NB4 (cell line): Measurements from ENCODE around the gene ARID5A.

Experiments
- DNase-seq: peaks from one replicate; pipeline ENCODE4 v3.0.0; 2010; ENCODE audit warnings: low read depth
- H3K4me3 ChIP-seq: one replicate; pipeline ENCODE4 v1.5.1; 2011; ENCODE audit warnings: mild to moderate bottlenecking, low read depth, low read length, moderate library complexity
- MYC ChIP-seq: IDR thresholded peaks from 2 replicates; pipeline ENCODE4 v1.6.1; 2011; ENCODE audit warnings: low read depth, low read length
- POLR2A ChIP-seq: IDR thresholded peaks from 2 replicates; pipeline ENCODE4 v1.6.1; 2011; ENCODE audit warnings: mild to moderate bottlenecking; ENCODE audit not compliant: insufficient read length; ENCODE audit errors: extremely low read depth
- TF ChIP-seq, protein P1 (sequence below): IDR thresholded peaks from 2 replicates; pipeline ENCODE4 v1.6.1; 2011; ENCODE audit warnings: low read depth, low read length
- TF ChIP-seq, protein P2 (sequence below): IDR thresholded peaks from one replicate; pipeline ENCODE4 v1.5.1; 2012; ENCODE audit warnings: low read depth, low read length

The ARID5A gene

DNA sequence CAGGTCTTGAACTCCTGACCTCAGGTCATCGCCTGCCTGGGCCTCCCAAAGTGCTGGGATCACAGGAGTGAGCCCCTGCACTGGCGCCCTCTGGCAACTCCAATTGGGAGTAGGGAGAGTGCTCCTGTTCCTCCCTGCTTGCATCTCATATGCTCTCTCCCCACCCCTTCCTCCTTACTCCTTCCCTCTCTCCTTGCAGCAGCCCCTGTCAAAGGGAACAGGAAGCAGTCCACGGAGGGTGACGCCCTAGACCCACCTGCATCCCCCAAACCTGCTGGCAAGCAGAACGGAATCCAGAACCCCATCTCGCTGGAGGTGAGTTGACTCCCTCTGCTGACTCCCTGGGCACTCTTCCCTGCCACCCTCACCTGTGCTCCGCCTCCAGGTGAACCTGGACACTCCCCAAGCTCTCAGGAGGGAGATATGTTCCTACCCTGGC lies 10.7 kb downstream of the ARID5A start:
- no peak overlapping the region for H3K4me3 ChIP-seq
- no peak for DNase-seq
- TF ChIP-seq, protein P1, sequence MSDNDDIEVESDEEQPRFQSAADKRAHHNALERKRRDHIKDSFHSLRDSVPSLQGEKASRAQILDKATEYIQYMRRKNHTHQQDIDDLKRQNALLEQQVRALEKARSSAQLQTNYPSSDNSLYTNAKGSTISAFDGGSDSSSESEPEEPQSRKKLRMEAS = no peak
- TF ChIP-seq POLR2A = no peak
- TF ChIP-seq, protein P2, sequence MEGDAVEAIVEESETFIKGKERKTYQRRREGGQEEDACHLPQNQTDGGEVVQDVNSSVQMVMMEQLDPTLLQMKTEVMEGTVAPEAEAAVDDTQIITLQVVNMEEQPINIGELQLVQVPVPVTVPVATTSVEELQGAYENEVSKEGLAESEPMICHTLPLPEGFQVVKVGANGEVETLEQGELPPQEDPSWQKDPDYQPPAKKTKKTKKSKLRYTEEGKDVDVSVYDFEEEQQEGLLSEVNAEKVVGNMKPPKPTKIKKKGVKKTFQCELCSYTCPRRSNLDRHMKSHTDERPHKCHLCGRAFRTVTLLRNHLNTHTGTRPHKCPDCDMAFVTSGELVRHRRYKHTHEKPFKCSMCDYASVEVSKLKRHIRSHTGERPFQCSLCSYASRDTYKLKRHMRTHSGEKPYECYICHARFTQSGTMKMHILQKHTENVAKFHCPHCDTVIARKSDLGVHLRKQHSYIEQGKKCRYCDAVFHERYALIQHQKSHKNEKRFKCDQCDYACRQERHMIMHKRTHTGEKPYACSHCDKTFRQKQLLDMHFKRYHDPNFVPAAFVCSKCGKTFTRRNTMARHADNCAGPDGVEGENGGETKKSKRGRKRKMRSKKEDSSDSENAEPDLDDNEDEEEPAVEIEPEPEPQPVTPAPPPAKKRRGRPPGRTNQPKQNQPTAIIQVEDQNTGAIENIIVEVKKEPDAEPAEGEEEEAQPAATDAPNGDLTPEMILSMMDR = no peak
- no peak for TF ChIP-seq MYC

DNA sequence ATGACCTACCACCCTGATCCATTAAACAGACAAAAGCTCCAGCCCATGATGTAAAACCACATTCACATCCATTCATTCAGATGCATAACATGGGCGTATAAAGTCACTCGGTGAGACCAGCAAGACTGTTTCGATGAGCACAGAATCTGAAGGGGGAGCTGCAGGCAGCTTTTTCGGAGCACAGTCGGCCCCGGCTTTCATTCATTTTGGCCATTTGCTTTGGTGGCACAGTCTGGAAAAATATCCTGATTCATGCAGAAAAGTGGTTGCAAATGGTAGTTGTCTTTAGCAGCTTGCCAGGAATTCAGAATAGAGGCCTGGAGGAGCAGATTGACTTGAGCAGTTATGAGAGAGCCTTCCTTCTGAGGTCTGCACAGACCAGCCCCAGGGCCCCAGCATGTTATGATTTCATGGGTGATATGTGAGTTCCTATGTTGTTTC lies 11.2 kb downstream of the ARID5A start:
- H3K4me3 ChIP-seq = no peak overlapping the region
- no peak for DNase-seq
- TF ChIP-seq MYC (no peak), POLR2A (no peak)
- TF ChIP-seq, protein P1 = no peak
- TF ChIP-seq, protein P2 = no peak

DNA sequence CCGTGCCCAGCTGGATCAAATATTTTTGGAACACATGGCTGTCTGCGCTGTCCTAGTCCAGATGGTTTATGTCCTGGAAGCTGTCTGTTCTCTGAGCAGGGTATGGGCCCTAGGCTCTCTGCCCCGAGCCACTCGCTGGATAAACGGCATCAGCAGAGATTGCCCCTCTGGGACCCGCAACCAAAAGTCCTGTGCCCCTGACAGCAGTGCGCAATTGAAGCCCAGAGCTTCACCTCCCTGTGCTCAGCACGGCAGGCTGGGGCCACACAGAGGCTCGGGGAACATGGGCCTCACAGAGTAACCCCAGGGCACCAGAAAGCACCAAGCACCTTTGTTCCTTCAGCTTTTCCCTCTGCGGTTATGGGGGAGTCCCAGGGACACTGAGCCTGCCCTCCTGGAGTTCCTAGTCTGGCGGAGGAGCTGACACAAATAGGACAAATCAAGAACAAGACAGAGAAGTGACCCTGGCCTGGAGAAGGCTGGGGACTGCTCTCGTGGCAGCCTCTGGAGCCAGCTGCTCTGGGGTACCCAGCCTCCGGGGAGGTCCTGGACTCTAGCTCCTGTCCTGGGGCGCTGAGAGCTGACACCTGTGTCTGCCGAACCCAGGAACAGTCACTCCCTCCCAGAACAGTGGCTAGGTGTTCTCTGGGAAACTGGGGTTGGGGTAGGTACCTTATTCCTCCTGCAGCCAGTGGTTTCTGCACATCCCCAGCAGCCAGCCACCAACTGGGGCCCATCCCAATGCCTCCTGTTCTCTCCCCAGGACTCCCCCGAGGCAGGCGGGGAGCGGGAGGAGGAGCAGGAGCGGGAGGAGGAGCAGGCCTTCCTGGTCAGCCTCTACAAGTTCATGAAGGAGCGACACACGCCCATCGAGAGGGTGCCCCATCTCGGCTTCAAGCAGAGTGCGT lies 12.3 kb downstream of the ARID5A start:
- TF ChIP-seq, protein P2 = no peak
- TF ChIP-seq MYC (no peak), POLR2A (no peak)
- TF ChIP-seq, protein P1 = no peak
- DNase-seq = no peak
- no peak overlapping the region for H3K4me3 ChIP-seq

DNA sequence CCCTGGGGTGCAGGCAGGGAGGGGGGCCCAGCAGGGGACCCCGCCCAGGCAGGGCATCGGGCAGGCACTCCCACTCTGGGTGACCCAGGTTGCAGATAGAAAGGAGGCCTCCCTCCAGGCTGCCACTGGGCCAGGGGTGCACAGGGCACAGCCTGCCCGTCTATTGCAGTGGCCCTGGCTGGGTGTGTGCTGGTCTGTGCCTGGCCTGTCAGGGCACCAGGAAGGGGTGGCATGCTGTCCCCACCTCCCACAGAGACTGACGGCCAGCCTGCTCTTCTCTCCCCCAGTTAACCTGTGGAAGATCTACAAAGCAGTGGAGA lies 12.9 kb downstream of the ARID5A start:
- no peak overlapping the region for H3K4me3 ChIP-seq
- TF ChIP-seq, protein P2 = no peak
- TF ChIP-seq, protein P1 = no peak
- no peak for DNase-seq

DNA sequence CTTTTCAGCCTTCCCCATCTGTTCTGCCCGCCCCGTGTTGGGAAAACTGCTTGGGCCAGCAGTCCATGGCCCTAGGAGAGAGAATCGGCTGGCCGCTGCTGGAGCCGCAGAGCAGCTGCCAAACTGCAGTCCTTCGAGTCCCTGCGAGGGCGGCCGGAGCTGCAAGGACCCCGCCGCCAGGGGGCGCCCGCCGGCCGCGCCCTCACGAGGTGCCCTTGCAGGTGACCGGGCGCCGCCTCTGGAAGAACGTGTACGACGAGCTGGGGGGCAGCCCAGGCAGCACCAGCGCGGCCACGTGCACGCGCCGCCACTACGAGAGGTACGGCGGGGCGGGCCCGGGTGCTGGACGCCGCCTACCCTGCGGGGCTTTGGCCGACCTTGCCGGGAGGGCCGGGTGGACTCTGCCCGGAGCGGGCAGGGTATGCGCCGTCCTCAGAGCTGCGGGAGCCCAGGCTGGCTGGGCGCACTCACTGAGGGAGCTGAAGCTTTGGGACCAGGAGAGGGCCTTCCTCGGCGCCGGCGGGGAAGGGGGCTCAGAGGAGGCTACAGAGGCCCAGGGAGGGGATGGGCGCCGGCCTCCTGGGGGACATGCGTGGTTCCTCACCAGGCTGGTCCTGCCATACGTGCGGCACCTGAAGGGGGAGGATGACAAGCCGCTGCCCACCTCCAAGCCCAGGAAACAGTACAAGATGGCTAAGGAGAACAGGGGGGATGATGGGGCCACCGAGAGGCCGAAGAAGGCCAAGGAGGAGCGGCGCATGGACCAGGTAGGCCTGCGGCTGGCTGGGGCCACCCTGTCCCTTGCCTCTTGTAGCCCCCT lies 13.6 kb downstream of the ARID5A start:
- no peak for DNase-seq
- H3K4me3 ChIP-seq = no peak overlapping the region
- TF ChIP-seq, protein P1 = no peak
- TF ChIP-seq, protein P2 = no peak
- no peak for TF ChIP-seq MYC
- TF ChIP-seq POLR2A = no peak
